GM12878 (cell line): ENCODE data around the gene SLCO2A1. TPM values are rescaled to one million over a fixed set of nuclear protein-coding genes. Genes with fewer than 3 reads are reported as not detected.
A peak's percentile ranks its signal among the peaks of the same experiment; 100 is the strongest.

Source experiments
- ATAC-seq: fragments of 200-7000 bp; cut with Tn5 transposase; 3 replicates; pipeline ENCODE4 v1.9.1; 2020; ENCODE audit warnings: mild to moderate bottlenecking, moderate library complexity
- Bru-seq: library from RNA; stranded (reverse); fragments of 400-500 nt; gene quantifications from one replicate; lab custom pipeline; 2021; lab: Mats Ljungman, UMichigan
- BruChase-seq, 2 experiments: library from RNA; stranded (reverse); fragments of 400-500 nt; gene quantifications; one replicate each; lab custom pipeline; 2021; lab: Mats Ljungman, UMichigan
- BruUV-seq: library from RNA; stranded (reverse); fragments of 400-500 nt; replicated peaks from 2 replicates; lab custom pipeline; 2021; lab: Mats Ljungman, UMichigan
- CTCF ChIA-PET: fragments of 300-600 bp; sonication (Branson Sonifier 250); formaldehyde crosslinking; extraction: SDS; loops from one replicate; lab custom pipeline; 2021; ENCODE audit warnings: inconsistent platforms; lab: Yijun Ruan, JAX
- POLR2A ChIA-PET: fragments of 350-600 bp; formaldehyde crosslinking; extraction: SDS; loops from one replicate; lab custom pipeline; 2021; ENCODE audit warnings: inconsistent platforms; lab: Charles Lee
- RAD21 ChIA-PET: fragments of 300-600 bp; sonication (Branson Sonifier 250); formaldehyde crosslinking; loops from one replicate; lab custom pipeline; 2023; ENCODE audit warnings: antibody characterized with exemption; ENCODE audit not compliant: unreplicated experiment; lab: Charles Lee
- SMC1A ChIA-PET: fragments of 300-600 bp; sonication (Branson Sonifier 250); formaldehyde crosslinking; loops from one replicate; lab custom pipeline; 2023; ENCODE audit not compliant: unreplicated experiment, uncharacterized antibody; lab: Charles Lee
- DNase-seq: peaks from one replicate; pipeline ENCODE4 v3.0.0-alpha.2; 2011; ENCODE audit warnings: low read depth, low spot score
- FAIRE-seq: peaks from 3 replicates; lab custom pipeline; 2011; peaks lifted over from hg19 to GRCh38; lab: Jason Lieb, UNC
- H2AFZ ChIP-seq: 2 replicates; pipeline ENCODE4 v1.6.0; 2011; ENCODE audit warnings: low read depth, low read length, control low read depth; ENCODE audit not compliant: control insufficient read depth
- H3K27ac ChIP-seq: 2 replicates; pipeline ENCODE4 v1.5.1; 2011; ENCODE audit warnings: control low read depth; ENCODE audit not compliant: control insufficient read depth, insufficient read depth
- H3K27me3 ChIP-seq, 2 experiments: replicated peaks in 1 of 2; 2 replicates each; pipeline versions ENCODE4 v1.6.0 to v1.6.1; 2011; ENCODE audit warnings: low read length in 1 of 2; ENCODE audit not compliant: control insufficient read depth in 2 of 2, insufficient read depth in 2 of 2
- H3K36me3 ChIP-seq, 2 experiments: 2 replicates each; pipeline ENCODE4 v1.5.1; 2011; ENCODE audit warnings: low read length in 1 of 2; ENCODE audit not compliant: control insufficient read depth in 2 of 2, insufficient read depth in 2 of 2
- H3K4me1 ChIP-seq: 2 replicates; pipeline ENCODE4 v1.6.1; 2011; ENCODE audit warnings: mild to moderate bottlenecking, low read length, moderate library complexity, mixed read lengths; ENCODE audit not compliant: control insufficient read depth, insufficient read depth
- H3K4me2 ChIP-seq: 2 replicates; pipeline ENCODE4 v1.6.0; 2011; ENCODE audit warnings: control low read depth; ENCODE audit not compliant: control insufficient read depth, insufficient read depth
- H3K4me3 ChIP-seq: fragments of 200-600 bp; sonication (generic); 2 replicates; pipeline ENCODE4 v1.5.1; 2016
- H3K79me2 ChIP-seq: 2 replicates; pipeline ENCODE4 v1.6.0; 2011; ENCODE audit warnings: low read length; ENCODE audit not compliant: control insufficient read depth, insufficient read depth
- H3K9ac ChIP-seq: 2 replicates; pipeline ENCODE4 v1.8.0; 2011; ENCODE audit warnings: low read length, control low read depth, mixed read lengths; ENCODE audit not compliant: control insufficient read depth, insufficient read depth
- H3K9me3 ChIP-seq: replicated peaks from 3 replicates; pipeline ENCODE4 v1.5.1; 2011; ENCODE audit warnings: mild to moderate bottlenecking, low read length; ENCODE audit not compliant: control insufficient read depth, insufficient read depth
- H4K20me1 ChIP-seq: 2 replicates; pipeline ENCODE4 v1.6.0; 2011; ENCODE audit not compliant: control insufficient read depth, insufficient read depth
- SUZ12 ChIP-seq: fragments of 200-600 bp; sonication (generic); IDR thresholded peaks from one replicate; pipeline ENCODE4 v1.6.1; 2018; ENCODE audit warnings: antibody characterized with exemption, mild to moderate bottlenecking; ENCODE audit not compliant: unreplicated experiment
- WGBS: methylation state at CpG from one replicate; pipeline ENCODE4 v1.1.6; 2016; ENCODE audit warnings: low lambda C conversion rate; ENCODE audit not compliant: insufficient replicate concordance, insufficient coverage; ENCODE audit errors: missing lambda C conversion rate; 5-methylcytosine and 5-hydroxymethylcytosine counted together
- in situ Hi-C: fragments of 300-500 bp; cut with MboI; formaldehyde crosslinking; loops from 9 replicates; pipeline ENCODE4 v1.14.3; 2018; ENCODE audit warnings: mixed read lengths
- intact Hi-C: fragments of 100-400 bp; cut with micrococcal nuclease; formaldehyde crosslinking; loops from one replicate; pipeline ENCODE4 v1.14.2; 2022; ENCODE audit not compliant: unreplicated experiment
- long read RNA-seq, 2 experiments: library from polyadenylated mRNA; unstranded; transcript quantifications; one replicate each; pipeline ENCODE4 v2.0.0, GENCODE V29; 2019 to 2020
- polyA minus RNA-seq, 3 experiments: library from RNA; depleted of rRNA, polyadenylated mRNA; stranded (reverse); fragments of >200 nt; gene quantifications; 2 replicates each; pipeline ENCODE4 v1.2.3, GENCODE V29; 2011
- polyA plus RNA-seq, 11 experiments: library from polyadenylated mRNA; depleted of rRNA in 4 of 11; unstranded in 6 of 11; stranded (reverse) in 5 of 11; fragments of >200 nt; fragmentation: Nextera tagmentation in 4 of 11; fragmentation: Illumina TruSeq in 1 of 11; extraction: Ambion mirVana in 4 of 11; extraction: Trizol in 1 of 11; gene quantifications; 1 replicate in 1 of 11; 2 replicates in 10 of 11; pipeline versions ENCODE4 v1.2.1 to v1.2.3, GENCODE V29; 2011 to 2016; ENCODE audit warnings: inconsistent platforms in 2 of 11, missing spikeins in 2 of 11, low read depth in 1 of 11
- total RNA-seq, 4 experiments: library from RNA; depleted of rRNA in 3 of 4; stranded (reverse); fragments of >200 nt in 3 of 4; fragmentation: Illumina TruSeq in 1 of 4; extraction: Trizol in 1 of 4; gene quantifications; 2 replicates each; pipeline versions ENCODE4 v1.2.1 to v1.2.3, GENCODE V29; 2013 to 2021
- TF ChIP-seq, protein P1 (sequence below): IDR thresholded peaks from 2 replicates; pipeline ENCODE4 v1.6.1; 2012; ENCODE audit warnings: low read length, inconsistent platforms

The SLCO2A1 gene
- total RNA-seq (2013; cell fraction: nucleolus; rRNA removed), result not detected in 2 replicates
- total RNA-seq (2014; rRNA removed) (not detected in 2 replicates), total RNA-seq (2014; rRNA removed; fragmentation: Illumina TruSeq; extraction: Trizol) (not detected in 2 replicates), total RNA-seq (2021) (0.05 TPM in 2 replicates), polyA plus RNA-seq (2011; rRNA removed) (not detected in 2 replicates), polyA plus RNA-seq (2014; fragmentation: Illumina TruSeq; extraction: Trizol) (not detected in 2 replicates), polyA plus RNA-seq (2014; fragmentation: Nextera tagmentation; extraction: Ambion mirVana) (not detected), polyA plus RNA-seq (2014; rRNA removed) (not detected in 2 replicates), polyA plus RNA-seq (2016; fragmentation: Nextera tagmentation; extraction: Ambion mirVana) (not detected), polyA minus RNA-seq (2011; rRNA and poly(A)+ RNA removed) (not detected in 2 replicates), Bru-seq, nascent RNA (not detected), BruChase-seq, experiment 1, labeled RNA remaining after a 6-hour chase (not detected), BruChase-seq, experiment 2, labeled RNA remaining after a 2-hour chase (percentile 1 among the genes with signal in this experiment)
- not detected for polyA plus RNA-seq (2011; ENCODE audit: low read depth)
- not detected in 2 replicates for polyA plus RNA-seq (2011; cell fraction: cytosol; rRNA removed)
- polyA plus RNA-seq (2011; cell fraction: nucleus; rRNA removed), result not detected in 2 replicates
- not detected in 2 replicates for polyA plus RNA-seq (2012)
- polyA minus RNA-seq (2011; cell fraction: cytosol; rRNA and poly(A)+ RNA removed), result not detected in 2 replicates
- polyA minus RNA-seq (2011; cell fraction: nucleus; rRNA and poly(A)+ RNA removed), result not detected in 2 replicates
- long read RNA-seq, experiment 1, result 0 reads
- long read RNA-seq, experiment 2, result 0 reads

DNA sequence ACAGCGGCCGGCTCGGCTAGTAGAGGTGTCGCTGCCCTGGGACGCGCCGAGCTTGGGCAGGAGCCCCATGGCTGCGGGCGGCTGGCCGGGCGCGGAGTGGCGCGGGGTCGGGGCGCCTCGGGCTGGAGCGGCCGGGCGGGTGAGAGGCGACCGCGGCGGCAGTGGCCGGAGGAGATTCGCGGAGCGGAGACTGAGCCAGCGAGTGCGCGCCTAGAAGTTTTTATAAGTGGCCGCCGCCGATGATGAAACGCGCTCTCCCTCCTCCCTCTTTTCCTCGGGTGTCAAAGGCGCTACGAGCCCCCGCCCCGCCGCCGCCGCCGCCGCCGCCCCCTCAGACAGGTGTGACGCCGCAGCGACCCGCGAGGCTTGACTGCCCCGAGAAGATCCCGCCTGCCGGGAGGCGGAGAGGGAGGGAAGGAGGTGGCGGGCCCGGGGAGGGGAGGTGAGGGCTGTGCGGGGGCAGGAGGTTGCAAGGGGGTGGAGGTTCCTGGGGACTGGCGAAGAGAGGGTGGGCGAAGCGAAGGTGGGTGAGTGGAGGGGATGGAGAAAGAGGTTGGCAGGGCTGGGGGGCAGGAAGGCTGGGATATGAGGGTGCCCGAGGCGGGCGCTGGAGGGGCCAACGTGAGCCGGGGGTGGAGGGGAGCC lies at the start of gene SLCO2A1:
SLCO2A1 (minus strand) TSS at position 192 of the 645 bp plus-strand sequence; CDS start at position 69, 123 bp downstream.
- ChIA-PET RAD21 (no interaction called here), CTCF (no interaction called here), POLR2A (no interaction called here), SMC1A (no interaction called here)
- H2AFZ ChIP-seq, result no peak within 1 kb of the TSS
- intact Hi-C loops (no loop called here), in situ Hi-C loops (no loop called here)
- no peak for DNase-seq
- TF ChIP-seq, protein P1, sequence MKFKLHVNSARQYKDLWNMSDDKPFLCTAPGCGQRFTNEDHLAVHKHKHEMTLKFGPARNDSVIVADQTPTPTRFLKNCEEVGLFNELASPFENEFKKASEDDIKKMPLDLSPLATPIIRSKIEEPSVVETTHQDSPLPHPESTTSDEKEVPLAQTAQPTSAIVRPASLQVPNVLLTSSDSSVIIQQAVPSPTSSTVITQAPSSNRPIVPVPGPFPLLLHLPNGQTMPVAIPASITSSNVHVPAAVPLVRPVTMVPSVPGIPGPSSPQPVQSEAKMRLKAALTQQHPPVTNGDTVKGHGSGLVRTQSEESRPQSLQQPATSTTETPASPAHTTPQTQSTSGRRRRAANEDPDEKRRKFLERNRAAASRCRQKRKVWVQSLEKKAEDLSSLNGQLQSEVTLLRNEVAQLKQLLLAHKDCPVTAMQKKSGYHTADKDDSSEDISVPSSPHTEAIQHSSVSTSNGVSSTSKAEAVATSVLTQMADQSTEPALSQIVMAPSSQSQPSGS, result no peak
- TF ChIP-seq SUZ12, result peak; percentile 34
- no peaks in the 10 kb centered on the region for H3K4me1 ChIP-seq
- BruUV-seq, result no TSS peak
- FAIRE-seq, result no peak
- no peaks in the 10 kb centered on the region for H3K36me3 ChIP-seq
- no peaks in the 10 kb centered on the region for H4K20me1 ChIP-seq
- WGBS, result 5% methylated on average over 28 of the region's 67 CpGs
- no peak within 1 kb of the TSS for H3K4me2 ChIP-seq
- no peak within 1 kb of the TSS for H3K4me3 ChIP-seq
- no peaks in the 10 kb centered on the region; the same call in 2 of the 3 replicates for H3K9me3 ChIP-seq
- H3K27me3 ChIP-seq, result peaks cover 10 to 16% of the 10 kb centered on the region in 2 experiments; a peak in 3 of 4 replicates
- H3K79me2 ChIP-seq, result no peaks in the 10 kb centered on the region
- ATAC-seq, result no peak
- H3K27ac ChIP-seq, result no peak within 1 kb of the TSS
- H3K9ac ChIP-seq, result no peak within 1 kb of the TSS
